SU-DHL-6 (cell line): ENCODE results near the gene SLC9C1.

Source experiments
- H2AFZ ChIP-seq: fragments of 200-600 bp; sonication (generic); 2 replicates; pipeline ENCODE4 v1.6.1; 2014; ENCODE audit warnings: low read depth, mild to moderate bottlenecking, moderate library complexity, mixed read lengths, antibody characterized with exemption, low read length; ENCODE audit not compliant: severe bottlenecking
- H3F3A ChIP-seq: fragments of 200-600 bp; shearing (Covaris generic); 2 replicates; pipeline ENCODE4 v1.6.0; 2016; ENCODE audit warnings: antibody characterized with exemption, mild to moderate bottlenecking; ENCODE audit not compliant: insufficient read depth
- H3K27ac ChIP-seq: fragments of 200-600 bp; sonication (generic); 2 replicates; pipeline ENCODE4 v1.5.1; 2016; ENCODE audit warnings: low read depth, mild to moderate bottlenecking, low read length, moderate library complexity, mixed read lengths
- H3K27me3 ChIP-seq: fragments of 200-600 bp; sonication (generic), shearing (Covaris generic); 2 replicates; pipeline ENCODE4 v1.6.0; 2014; ENCODE audit warnings: mild to moderate bottlenecking, low read length
- H3K36me3 ChIP-seq: fragments of 200-600 bp; sonication (generic); 2 replicates; pipeline ENCODE4 v1.6.1; 2014; ENCODE audit warnings: mild to moderate bottlenecking, low read length, mixed read lengths
- H3K4me2 ChIP-seq: fragments of 300-600, 200-600 bp; shearing (Covaris generic), sonication (generic); 2 replicates; pipeline ENCODE4 v1.6.0; 2014; ENCODE audit warnings: low read length, low read depth, mild to moderate bottlenecking; ENCODE audit not compliant: poor library complexity, severe bottlenecking
- H3K4me3 ChIP-seq: fragments of 200-600 bp; sonication (generic); 2 replicates; pipeline ENCODE4 v1.5.1; 2014; ENCODE audit warnings: antibody characterized with exemption, low read length, mild to moderate bottlenecking, mixed read lengths; ENCODE audit not compliant: insufficient read depth, poor library complexity, severe bottlenecking
- H3K79me2 ChIP-seq: fragments of 200-600 bp; sonication (generic); 2 replicates; pipeline ENCODE4 v1.6.1; 2014; ENCODE audit warnings: mild to moderate bottlenecking, low read length, moderate library complexity; ENCODE audit not compliant: insufficient read depth
- H3K9ac ChIP-seq: fragments of 200-600 bp; sonication (generic); 2 replicates; pipeline ENCODE4 v1.7.0; 2014; ENCODE audit warnings: mild to moderate bottlenecking, low read length
- H3K9me2 ChIP-seq: fragments of 200-600 bp; sonication (generic); replicated peaks from 2 replicates; pipeline ENCODE4 v1.6.1; 2014; ENCODE audit warnings: low read length; ENCODE audit not compliant: insufficient read depth
- H3K9me3 ChIP-seq: fragments of 200-600 bp; sonication (generic); 2 replicates; pipeline ENCODE4 v1.6.1; 2014; ENCODE audit warnings: low read length, mixed read lengths; ENCODE audit not compliant: insufficient read depth
- H4K20me1 ChIP-seq: fragments of 200-600 bp; sonication (generic); 2 replicates; pipeline ENCODE4 v1.6.1; 2014; ENCODE audit warnings: low read depth, mild to moderate bottlenecking, antibody characterized with exemption, low read length, moderate library complexity, mixed read lengths
- CTCF ChIP-seq: fragments of 200-600 bp; sonication (generic); IDR thresholded peaks from one replicate; pipeline ENCODE4 v1.5.1; 2017; ENCODE audit warnings: antibody characterized with exemption, mild to moderate bottlenecking, low read length, moderate library complexity; ENCODE audit not compliant: insufficient read depth, poor library complexity, severe bottlenecking
- EZH2phosphoT487 ChIP-seq: fragments of 200-600 bp; sonication (generic), shearing (Covaris generic); conservative IDR thresholded peaks from 2 replicates; pipeline ENCODE4 v1.6.1; 2018; ENCODE audit warnings: mild to moderate bottlenecking, antibody characterized with exemption, low read length, moderate library complexity, mixed read lengths

SLC9C1 gene

GRCh38 chr3:112096176-112096575 is 197.8 kb downstream of the SLC9C1 start:
- no peaks in the 10 kb centered on the region for H3K9me2 ChIP-seq
- no peak overlapping the region for H2AFZ ChIP-seq
- no peak overlapping the region for H3K4me2 ChIP-seq
- H3F3A ChIP-seq, result no peaks in the 10 kb centered on the region
- no peaks in the 10 kb centered on the region for H4K20me1 ChIP-seq
- H3K4me3 ChIP-seq, result no peak overlapping the region
- H3K79me2 ChIP-seq, result no peaks in the 10 kb centered on the region
- H3K36me3 ChIP-seq, result 0 out of 2 replicates have a peak, but pooled peaks cover 2% of the 10 kb centered on the region
- H3K27me3 ChIP-seq, result no peaks in the 10 kb centered on the region
- TF ChIP-seq CTCF, result no peak
- no peak for TF ChIP-seq EZH2phosphoT487
- no peak overlapping the region for H3K9ac ChIP-seq
- no peak overlapping the region for H3K27ac ChIP-seq
- no peaks in the 10 kb centered on the region for H3K9me3 ChIP-seq

GRCh38 chr3:112095731-112096130 is 198.3 kb downstream of the SLC9C1 start:
- Histone ChIP-seq H3K9me3 (no peaks in the 10 kb centered on the region), H3K9me2 (no peaks in the 10 kb centered on the region), H2AFZ (no peak overlapping the region), H3K9ac (no peak overlapping the region), H4K20me1 (no peaks in the 10 kb centered on the region), H3K79me2 (no peaks in the 10 kb centered on the region), H3K4me2 (no peak overlapping the region), H3K27ac (no peak overlapping the region), H3K27me3 (no peaks in the 10 kb centered on the region), H3K4me3 (no peak overlapping the region), H3F3A (no peaks in the 10 kb centered on the region), H3K36me3 (0 out of 2 replicates have a peak, but pooled peaks cover 2% of the 10 kb centered on the region)
- TF ChIP-seq CTCF (no peak), EZH2phosphoT487 (no peak)

GRCh38 chr3:112093180-112093522 is 200.9 kb downstream of the SLC9C1 start:
- no peak overlapping the region for H3K27ac ChIP-seq
- no peak overlapping the region for H3K9ac ChIP-seq
- no peak overlapping the region for H2AFZ ChIP-seq
- H3F3A ChIP-seq, result no peaks in the 10 kb centered on the region
- no peak overlapping the region for H3K4me3 ChIP-seq
- H3K36me3 ChIP-seq, result 0 out of 2 replicates have a peak, but pooled peaks cover 2% of the 10 kb centered on the region
- no peaks in the 10 kb centered on the region for H3K9me2 ChIP-seq
- no peaks in the 10 kb centered on the region for H3K9me3 ChIP-seq
- no peaks in the 10 kb centered on the region for H3K27me3 ChIP-seq
- TF ChIP-seq CTCF, result no peak
- TF ChIP-seq EZH2phosphoT487, result no peak
- H3K79me2 ChIP-seq, result no peaks in the 10 kb centered on the region
- H3K4me2 ChIP-seq, result no peak overlapping the region
- H4K20me1 ChIP-seq, result no peaks in the 10 kb centered on the region
